A549 treated with GW870086 at 1 μM for 4 hours (cell line): ENCODE measurements around the gene TAPT1. TPM values are rescaled to one million over a fixed set of nuclear protein-coding genes. Genes with fewer than 3 reads are reported as not detected.

Experiments used
- total RNA-seq: library from RNA; stranded (reverse); fragments of 200-300 nt; extraction: Qiagen RNA extraction; gene quantifications from 5 replicates; pipeline ENCODE4 v1.2.3, GENCODE V29; 2022; ENCODE audit warnings: low read depth

The TAPT1 gene, protein sequence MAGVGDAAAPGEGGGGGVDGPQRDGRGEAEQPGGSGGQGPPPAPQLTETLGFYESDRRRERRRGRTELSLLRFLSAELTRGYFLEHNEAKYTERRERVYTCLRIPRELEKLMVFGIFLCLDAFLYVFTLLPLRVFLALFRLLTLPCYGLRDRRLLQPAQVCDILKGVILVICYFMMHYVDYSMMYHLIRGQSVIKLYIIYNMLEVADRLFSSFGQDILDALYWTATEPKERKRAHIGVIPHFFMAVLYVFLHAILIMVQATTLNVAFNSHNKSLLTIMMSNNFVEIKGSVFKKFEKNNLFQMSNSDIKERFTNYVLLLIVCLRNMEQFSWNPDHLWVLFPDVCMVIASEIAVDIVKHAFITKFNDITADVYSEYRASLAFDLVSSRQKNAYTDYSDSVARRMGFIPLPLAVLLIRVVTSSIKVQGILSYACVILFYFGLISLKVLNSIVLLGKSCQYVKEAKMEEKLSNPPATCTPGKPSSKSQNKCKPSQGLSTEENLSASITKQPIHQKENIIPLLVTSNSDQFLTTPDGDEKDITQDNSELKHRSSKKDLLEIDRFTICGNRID
- total RNA-seq, result 10.9 to 13.8 TPM (median 13.5 TPM) in 5 replicates

DNA sequence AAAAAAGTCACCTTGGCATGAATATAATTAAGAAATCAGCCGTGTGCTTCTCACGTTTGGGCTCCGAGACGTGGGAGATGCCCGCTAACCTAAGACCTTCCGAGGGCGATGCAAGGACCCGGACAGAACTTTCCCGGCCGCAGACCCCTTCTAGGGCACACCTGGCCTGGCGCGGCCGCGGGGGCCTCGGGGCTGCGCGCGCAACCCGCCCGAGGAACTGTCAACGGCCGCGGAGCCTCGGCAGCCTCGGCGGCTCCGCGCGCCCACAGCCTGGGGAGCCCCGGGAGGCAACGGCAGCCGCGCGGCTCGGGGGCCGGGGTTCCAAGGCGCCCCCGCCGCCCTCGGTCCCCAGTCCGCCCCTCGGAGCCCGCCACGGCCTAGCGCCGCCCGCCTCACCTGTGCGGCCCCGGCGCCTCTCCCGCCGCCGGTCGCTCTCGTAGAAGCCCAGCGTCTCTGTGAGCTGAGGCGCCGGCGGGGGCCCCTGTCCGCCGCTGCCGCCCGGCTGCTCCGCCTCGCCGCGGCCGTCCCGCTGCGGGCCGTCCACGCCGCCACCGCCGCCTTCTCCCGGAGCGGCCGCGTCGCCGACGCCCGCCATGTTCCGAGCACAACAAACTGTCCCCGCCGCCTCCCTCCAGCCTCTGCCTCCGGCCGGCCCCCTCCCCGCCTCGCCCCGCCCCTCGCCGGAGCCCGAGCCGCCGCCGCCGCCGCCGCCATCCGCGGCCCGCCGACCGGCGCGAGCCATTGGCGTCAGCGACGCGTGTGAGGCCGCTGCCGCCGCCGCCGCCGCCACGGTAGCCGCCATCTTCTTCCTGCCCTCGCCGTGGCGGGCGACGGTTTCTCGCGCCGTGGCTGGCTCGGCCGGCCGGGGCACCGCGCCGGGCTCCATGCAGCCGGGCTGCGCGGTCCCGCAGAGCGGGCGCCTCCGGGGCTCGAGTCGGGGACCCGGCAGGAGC, at the start of gene TAPT1:
TAPT1 (minus strand) TSS at position 609 of the 953 bp plus-strand sequence; CDS start at position 595, 14 bp downstream.

Other genes starting within 250 kb of the TAPT1 start
- gene PROM1, start 142.4 kb downstream of the TAPT1 start, total RNA-seq, result 0.13 to 0.47 TPM (median 0.18 TPM) in 5 replicates